Right cardiac atrium (tissue), 5 donors: ENCODE data around the gene FLYWCH2. TPM values are rescaled to one million over a fixed set of nuclear protein-coding genes. Genes with fewer than 3 reads are reported as not detected.
"Not testable (repeated sequence)": the region's sequence is repeated elsewhere in the genome, so short reads cannot be mapped to it uniquely, and the experiment has no call there.

Experiments used
- ATAC-seq, 2 donors: fragments of 200-7000 bp; cut with Tn5 transposase; one replicate each; pipeline versions ENCODE4 v1.8.0 to v1.9.1; 2020; ENCODE audit warnings: moderate library complexity in 2 of 2, mild to moderate bottlenecking in 1 of 2
- DNase-seq, 3 donors: peaks; one replicate each; pipeline ENCODE4 v3.0.0-alpha.2; 2020
- H3K27ac ChIP-seq: one replicate; pipeline ENCODE4 v1.5.1; 2013; ENCODE audit warnings: mild to moderate bottlenecking, low read length, control low read depth, moderate library complexity
- H3K27me3 ChIP-seq: one replicate; pipeline ENCODE4 v1.6.1; 2013; ENCODE audit not compliant: control insufficient read depth, insufficient read depth
- H3K4me1 ChIP-seq: one replicate; pipeline ENCODE4 v1.6.1; 2013; ENCODE audit warnings: low read length; ENCODE audit not compliant: control insufficient read depth, insufficient read depth
- H3K4me3 ChIP-seq: one replicate; pipeline ENCODE4 v1.5.1; 2013; ENCODE audit warnings: low read length, control low read depth
- H3K9me3 ChIP-seq: one replicate; pipeline ENCODE4 v1.6.1; 2013; ENCODE audit warnings: low read length; ENCODE audit not compliant: control insufficient read depth
- WGBS: extraction: QIAGEN DNeasy Blood & Tissue Kit; methylation state at CpG from one replicate; pipeline ENCODE4 v1.1.7; 2013; 5-methylcytosine and 5-hydroxymethylcytosine counted together
- intact Hi-C, 4 donors: fragments of 100-400 bp; cut with DNase I; formaldehyde crosslinking; loops; one replicate each; pipeline versions ENCODE4 v1.11.0 to v1.14.0; 2022 to 2023
- polyA plus RNA-seq: library from polyadenylated mRNA; stranded (reverse); fragments of 200-250 nt; gene quantifications from one replicate; pipeline ENCODE4 v1.2.3, GENCODE V29; 2013
- total RNA-seq, 4 donors: library from RNA; stranded (reverse); fragmentation: NEBNext Ultra II Directional; extraction: Animal tissue kit (Norgen Biotek cat#: 25700); gene quantifications; one replicate each; pipeline ENCODE4 v1.2.1, GENCODE V29; 2021
- donor health status: healthy with polysubstance abuse.
- donor health status: DM: no; HTN: yes; CAD: no.
- donor health status: DM: no; HTN: no; CAD: no.
- donor health status: DM: no; HTN: yes; CAD: no; lungs with severe emphysema.
- donor health status: DM: yes; HTN: yes; CAD: no.

FLYWCH2 gene
- total and polyA plus RNA-seq, 5 donors: 26.6 to 44.3 (median 31.4) TPM

- no peaks in the 10 kb centered on the region for H3K4me1 ChIP-seq
- no peak overlapping the region for H3K4me3 ChIP-seq
- 93% methylated on average over 14 of the region's 14 CpGs for WGBS
- H3K27me3 ChIP-seq: no peaks in the 10 kb centered on the region
- H3K27ac ChIP-seq: no peak overlapping the region
- no peaks in the 10 kb centered on the region for H3K9me3 ChIP-seq
- intact Hi-C loops: loop anchor here in 1 of 4 donors (5.0 kb wide), 1 partner anchor 92 kb away; no protein-coding TSS in a partner anchor
- DNase-seq (no peak), ATAC-seq (no peak)
These were observed 46.7 kb downstream of the FLYWCH2 start for GRCh38 chr16:2929693-2930092.

GRCh38 chr16:2930236-2930635 is 47.2 kb downstream of the FLYWCH2 start:
- no peak overlapping the region for H3K27ac ChIP-seq
- intact Hi-C loops: no loop called here
- no peak overlapping the region for H3K4me3 ChIP-seq
- H3K4me1 ChIP-seq: no peaks in the 10 kb centered on the region
- no peak for ATAC-seq
- 95% methylated on average over 15 of the region's 15 CpGs for WGBS
- DNase-seq: no peak
- no peaks in the 10 kb centered on the region for H3K27me3 ChIP-seq
- H3K9me3 ChIP-seq: no peaks in the 10 kb centered on the region

DNA sequence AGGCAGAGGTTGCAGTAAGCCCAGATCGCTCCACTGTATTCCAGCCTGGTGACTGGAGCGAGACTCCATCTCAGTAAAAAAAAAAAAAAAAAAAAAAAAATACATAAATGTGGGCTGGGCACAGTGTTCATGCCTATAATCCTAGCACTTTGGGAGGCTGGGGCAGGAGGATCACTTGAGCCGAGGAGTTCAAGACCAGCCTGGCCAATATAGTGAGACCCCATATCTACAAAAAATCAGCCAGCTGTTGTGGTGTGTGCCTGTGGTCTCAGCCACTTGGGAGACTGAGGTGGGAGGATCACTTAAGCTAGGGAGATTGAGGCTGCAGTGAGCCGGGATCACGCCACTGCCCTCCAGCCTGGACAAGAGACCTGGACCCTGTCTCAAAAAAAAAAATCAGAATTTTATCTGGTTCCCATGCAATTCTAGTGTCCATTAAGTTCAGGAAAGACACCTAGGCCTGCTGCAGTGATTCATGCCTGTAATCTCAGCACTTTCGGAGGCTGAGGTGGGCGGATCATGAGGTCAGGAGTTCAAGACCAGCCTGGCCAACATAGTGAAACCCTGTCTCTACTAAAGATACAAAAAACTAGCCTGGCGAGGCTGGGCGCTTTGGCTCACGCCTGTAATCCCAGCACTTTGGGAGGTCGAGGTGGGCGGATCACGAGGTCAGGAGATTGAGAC is 48.4 kb downstream of the FLYWCH2 start:
- DNase-seq, H3K27ac ChIP-seq, H3K4me3 ChIP-seq, H3K9me3 ChIP-seq, H3K27me3 ChIP-seq, ATAC-seq, intact Hi-C loops, H3K4me1 ChIP-seq: not testable (repeated sequence)
- 91% methylated on average over 13 of the region's 13 CpGs for WGBS

DNA sequence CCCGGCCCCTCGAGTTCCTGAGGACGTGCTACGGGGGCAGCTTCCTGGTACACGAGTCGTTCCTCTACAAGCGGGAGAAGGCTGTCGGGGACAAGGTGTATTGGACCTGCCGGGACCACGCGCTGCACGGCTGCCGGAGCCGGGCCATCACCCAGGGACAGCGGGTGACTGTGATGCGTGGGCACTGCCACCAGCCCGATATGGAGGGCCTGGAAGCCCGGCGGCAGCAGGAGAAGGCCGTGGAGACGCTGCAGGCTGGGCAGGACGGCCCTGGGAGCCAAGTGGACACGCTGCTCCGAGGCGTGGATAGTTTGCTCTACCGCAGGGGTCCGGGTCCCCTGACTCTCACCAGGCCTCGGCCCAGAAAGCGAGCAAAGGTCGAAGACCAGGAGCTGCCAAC is 50.1 kb downstream of the FLYWCH2 start:
- Histone ChIP-seq H3K9me3 (no peaks in the 10 kb centered on the region), H3K4me1 (no peaks in the 10 kb centered on the region), H3K4me3 (no peak overlapping the region), H3K27ac (no peak overlapping the region), H3K27me3 (no peaks in the 10 kb centered on the region)
- no peak for ATAC-seq
- peak in 1 of 3 donors; percentile 32 for DNase-seq
- intact Hi-C loops: no loop called here
- 92% methylated on average over 30 of the region's 30 CpGs for WGBS

- no peak overlapping the region for H3K4me3 ChIP-seq
- H3K4me1 ChIP-seq: no peaks in the 10 kb centered on the region
- WGBS: 83% methylated on average over 22 of the region's 22 CpGs
- intact Hi-C loops: no loop called here
- H3K27ac ChIP-seq: no peak overlapping the region
- no peak for ATAC-seq
- no peaks in the 10 kb centered on the region for H3K27me3 ChIP-seq
- no peaks in the 10 kb centered on the region for H3K9me3 ChIP-seq
- DNase-seq: no peak
These were observed 50.7 kb downstream of the FLYWCH2 start for GRCh38 chr16:2933701-2934100.

- DNase-seq: peak in 1 of 3 donors; percentile 24
- 91% methylated on average over 15 of the region's 15 CpGs for WGBS
- Histone ChIP-seq H3K4me1 (no peaks in the 10 kb centered on the region), H3K27ac (no peak overlapping the region), H3K4me3 (no peak overlapping the region), H3K9me3 (no peaks in the 10 kb centered on the region), H3K27me3 (no peaks in the 10 kb centered on the region)
- no peak for ATAC-seq
- intact Hi-C loops: no loop called here
These were observed 51.4 kb downstream of the FLYWCH2 start for GRCh38 chr16:2934450-2934849.

GRCh38 chr16:2936436-2937011 is 53.5 kb downstream of the FLYWCH2 start:
- no peaks in the 10 kb centered on the region for H3K27me3 ChIP-seq
- no peak overlapping the region for H3K27ac ChIP-seq
- H3K4me1 ChIP-seq: no peaks in the 10 kb centered on the region
- ATAC-seq: peak in 1 of 2 donors; percentile 30
- DNase-seq: no peak
- intact Hi-C loops: no loop called here
- 92% methylated on average over 22 of the region's 22 CpGs for WGBS
- H3K4me3 ChIP-seq: no peak overlapping the region
- no peaks in the 10 kb centered on the region for H3K9me3 ChIP-seq

GRCh38 chr16:2937170-2937569 is 54.2 kb downstream of the FLYWCH2 start:
- peak in 1 of 2 donors; percentile 7 for ATAC-seq
- no peak overlapping the region for H3K4me3 ChIP-seq
- whole genome bisulfite sequencing: 92% methylated on average over 24 of the region's 24 CpGs
- no peaks in the 10 kb centered on the region for H3K27me3 ChIP-seq
- H3K27ac ChIP-seq: no peak overlapping the region
- intact Hi-C loops: no loop called here
- no peak for DNase-seq
- H3K4me1 ChIP-seq: no peaks in the 10 kb centered on the region
- no peaks in the 10 kb centered on the region for H3K9me3 ChIP-seq

- intact Hi-C loops: no loop called here
- Histone ChIP-seq H3K4me3 (no peak overlapping the region), H3K9me3 (no peaks in the 10 kb centered on the region), H3K27me3 (no peaks in the 10 kb centered on the region), H3K27ac (no peak overlapping the region), H3K4me1 (no peaks in the 10 kb centered on the region)
- DNase-seq: no peak
- WGBS: 92% methylated on average over 12 of the region's 12 CpGs
- no peak for ATAC-seq
These were observed 55.2 kb downstream of the FLYWCH2 start for GRCh38 chr16:2938206-2938605.

- DNase-seq: no peak
- intact Hi-C loops: no loop called here
- H3K4me1 ChIP-seq: no peaks in the 10 kb centered on the region
- no peak overlapping the region for H3K27ac ChIP-seq
- ATAC-seq: no peak
- no peaks in the 10 kb centered on the region for H3K9me3 ChIP-seq
- no peak overlapping the region for H3K4me3 ChIP-seq
- no peaks in the 10 kb centered on the region for H3K27me3 ChIP-seq
- 82% methylated on average over 2 of the region's 2 CpGs for WGBS
These were observed 57.0 kb downstream of the FLYWCH2 start for GRCh38 chr16:2939968-2940367.

- no peaks in the 10 kb centered on the region for H3K4me1 ChIP-seq
- no peak overlapping the region for H3K27ac ChIP-seq
- 76% methylated on average over 4 of the region's 4 CpGs for WGBS
- intact Hi-C loops: no loop called here
- H3K4me3 ChIP-seq: no peak overlapping the region
- no peaks in the 10 kb centered on the region for H3K9me3 ChIP-seq
- H3K27me3 ChIP-seq: no peaks in the 10 kb centered on the region
- no peak for DNase-seq
- ATAC-seq: no peak
These were observed 59.0 kb downstream of the FLYWCH2 start for GRCh38 chr16:2942045-2942444.
